Keratinocyte (primary cell): Measurements from ENCODE around the gene BOD1. TPM values are rescaled to one million over a fixed set of nuclear protein-coding genes. Genes with fewer than 3 reads are reported as not detected.
A peak's percentile ranks its signal among the peaks of the same experiment; 100 is the strongest.

Experiments
- DNase-seq: peaks from one replicate; pipeline ENCODE4 v3.0.0-alpha.2; 2011; ENCODE audit warnings: low read depth, missing footprints, low spot score
- FAIRE-seq: peaks from 2 replicates; lab custom pipeline; 2011; peaks lifted over from hg19 to GRCh38; lab: Jason Lieb, UNC
- H2AFZ ChIP-seq: 2 replicates; pipeline ENCODE4 v1.6.0; 2012; ENCODE audit warnings: low read length, control low read depth, inconsistent platforms; ENCODE audit not compliant: control insufficient read depth
- H3K27ac ChIP-seq: 2 replicates; pipeline ENCODE4 v1.5.1; 2011; ENCODE audit warnings: low read length; ENCODE audit not compliant: control insufficient read depth, insufficient read depth
- H3K27me3 ChIP-seq: 3 replicates; pipeline ENCODE4 v1.6.0; 2011; ENCODE audit warnings: low read length; ENCODE audit not compliant: control insufficient read depth, insufficient read depth; ENCODE audit errors: extremely low read depth
- H3K36me3 ChIP-seq, 2 experiments: 2 replicates in 1 of 2; 3 replicates in 1 of 2; pipeline ENCODE4 v1.5.1; 2011; ENCODE audit warnings: low read length in 2 of 2, mild to moderate bottlenecking in 1 of 2; ENCODE audit not compliant: control insufficient read depth in 2 of 2, insufficient read depth in 2 of 2; ENCODE audit errors: extremely low read depth in 1 of 2
- H3K4me1 ChIP-seq: 3 replicates; pipeline ENCODE4 v1.5.1; 2011; ENCODE audit warnings: low read length; ENCODE audit not compliant: control insufficient read depth, insufficient read depth; ENCODE audit errors: extremely low read depth
- H3K4me2 ChIP-seq: 3 replicates; pipeline ENCODE4 v1.6.0; 2011; ENCODE audit warnings: low read depth, low read length; ENCODE audit not compliant: control insufficient read depth, insufficient read depth; ENCODE audit errors: extremely low read depth
- H3K4me3 ChIP-seq, 3 experiments: fragments of 200-600 bp in 1 of 3; sonication (generic) in 1 of 3; 2 replicates in 2 of 3; 3 replicates in 1 of 3; pipeline ENCODE4 v1.5.1; 2011 to 2016; ENCODE audit warnings: low read length in 3 of 3, mild to moderate bottlenecking in 3 of 3, control low read depth in 2 of 3, inconsistent platforms in 1 of 3, low read depth in 1 of 3, mixed read lengths in 1 of 3, mixed run types in 1 of 3, moderate library complexity in 1 of 3; ENCODE audit not compliant: control insufficient read depth in 2 of 3, insufficient read depth in 2 of 3; ENCODE audit errors: extremely low read depth in 1 of 3
- H3K79me2 ChIP-seq: 2 replicates; pipeline ENCODE4 v1.6.0; 2012; ENCODE audit warnings: low read length; ENCODE audit not compliant: control insufficient read depth, insufficient read depth
- H3K9ac ChIP-seq: 3 replicates; pipeline ENCODE4 v1.6.0; 2011; ENCODE audit warnings: low read length; ENCODE audit not compliant: control insufficient read depth, insufficient read depth; ENCODE audit errors: extremely low read depth
- H3K9me1 ChIP-seq: 3 replicates; pipeline ENCODE4 v1.6.0; 2011; ENCODE audit warnings: low read length; ENCODE audit not compliant: control insufficient read depth, insufficient read depth; ENCODE audit errors: extremely low read depth
- H3K9me3 ChIP-seq: 2 replicates; pipeline ENCODE4 v1.5.1; 2012; ENCODE audit warnings: low read depth, low read length; ENCODE audit not compliant: control insufficient read depth
- H4K20me1 ChIP-seq: 3 replicates; pipeline ENCODE4 v1.6.0; 2011; ENCODE audit warnings: low read length; ENCODE audit not compliant: control insufficient read depth, insufficient read depth; ENCODE audit errors: extremely low read depth
- CTCF ChIP-seq, 3 experiments: IDR thresholded peaks in 1 of 3; conservative IDR thresholded peaks in 1 of 3; optimal IDR thresholded peaks in 1 of 3; 2 replicates in 2 of 3; 3 replicates in 1 of 3; pipeline versions ENCODE3 to v1.5.1; 2011; ENCODE audit warnings: low read length in 3 of 3, mild to moderate bottlenecking in 3 of 3, moderate library complexity in 2 of 3, control low read depth in 1 of 3, inconsistent platforms in 1 of 3; ENCODE audit not compliant: insufficient read depth in 2 of 3; ENCODE audit errors: extremely low read depth in 1 of 3
- EZH2 ChIP-seq: IDR thresholded peaks from one replicate; pipeline ENCODE4 v1.6.1; 2012; ENCODE audit warnings: inconsistent platforms, mild to moderate bottlenecking, low read length, moderate library complexity
- dilution Hi-C: fragments of 300-500 bp; cut with MboI; formaldehyde crosslinking; loops from one replicate; pipeline ENCODE4 v1.7.0; 2020; ENCODE audit warnings: low sequenced_read_pairs; ENCODE audit not compliant: extremely low pct_ligation_motif_present
- polyA plus RNA-seq, 5 experiments: library from polyadenylated mRNA; depleted of rRNA in 3 of 5; stranded (reverse) in 3 of 5; stranded (forward) in 1 of 5; unstranded in 1 of 5; fragments of >200 nt; gene quantifications; 1 replicate in 1 of 5; 2 replicates in 3 of 5; 3 replicates in 1 of 5; pipeline versions ENCODE4 v1.2.1 to v1.2.3, GENCODE V29; 2011 to 2012; ENCODE audit warnings: missing spikeins in 2 of 5, low read depth in 1 of 5, low replicate concordance in 1 of 5

The BOD1 gene
- polyA plus RNA-seq, 1 donor (not counting 4 experiments of a cell fraction or from before 2014, with no cell fraction given): 46.8 TPM

GRCh38 chr5:173630724-173631365 is 14.4 kb upstream of the BOD1 start:
- Histone ChIP-seq H3K4me2 (no peak overlapping the region), H3K9me1 (no peaks in the 10 kb centered on the region), H3K27ac (no peak overlapping the region), H3K4me1 (peaks cover 16% of the 10 kb centered on the region), H4K20me1 (no peaks in the 10 kb centered on the region), H3K27me3 (no peaks in the 10 kb centered on the region), H3K9me3 (no peaks in the 10 kb centered on the region), H3K79me2 (no peaks in the 10 kb centered on the region), H3K36me3 (no peaks in the 10 kb centered on the region), H2AFZ (no peak overlapping the region), H3K9ac (no peak overlapping the region), H3K4me3 (no peak overlapping the region)
- DNase-seq (no peak), FAIRE-seq (no peak)
- no peak for TF ChIP-seq EZH2
- no peak for TF ChIP-seq CTCF (optimal IDR thresholded peaks at IDR 0.05 in 1 of 3, IDR thresholded peaks at IDR 0.05 in 1 of 3, conservative IDR thresholded peaks at IDR 0.05 in 1 of 3; ENCODE audit: extremely low read depth in 1 of 3, insufficient read depth in 2 of 3, low read length in 3 of 3)
- dilution Hi-C loops: no loop called here

- no peak for FAIRE-seq
- Histone ChIP-seq H3K79me2 (no peaks in the 10 kb centered on the region), H2AFZ (no peak overlapping the region)
Measured at GRCh38 chr5:173629628-173630027, 13.2 kb upstream of the BOD1 start.

More at GRCh38 chr5:173629628-173630027, 13.2 kb upstream of the BOD1 start:
- Histone ChIP-seq H3K9ac (no peak overlapping the region), H4K20me1 (no peaks in the 10 kb centered on the region), H3K4me2 (no peak overlapping the region), H3K27me3 (no peaks in the 10 kb centered on the region), H3K4me1 (peaks cover 18% of the 10 kb centered on the region), H3K9me3 (no peaks in the 10 kb centered on the region), H3K4me3 (no peak overlapping the region), H3K27ac (no peak overlapping the region), H3K9me1 (no peaks in the 10 kb centered on the region), H3K36me3 (no peaks in the 10 kb centered on the region)
- TF ChIP-seq EZH2 (no peak), CTCF (optimal IDR thresholded peaks at IDR 0.05 in 1 of 3, IDR thresholded peaks at IDR 0.05 in 1 of 3, conservative IDR thresholded peaks at IDR 0.05 in 1 of 3; ENCODE audit: extremely low read depth in 1 of 3, insufficient read depth in 2 of 3, low read length in 3 of 3) (peak; percentile 37 to 53 (median 39))
- no peak for DNase-seq
- dilution Hi-C loops: no loop called here
